Umbilical cord (tissue), 2 donors: ENCODE results near the gene ACADSB. TPM values are rescaled to one million over a fixed set of nuclear protein-coding genes. Genes with fewer than 3 reads are reported as not detected.

Source experiments
- DNase-seq: peaks from one replicate; pipeline ENCODE4 v3.0.0-alpha.2; 2015; ENCODE audit warnings: low spot score
- total RNA-seq: library from RNA; depleted of rRNA; stranded (reverse); fragments of >200 nt; gene quantifications from one replicate; pipeline ENCODE4 v1.2.3, GENCODE V29; 2014; ENCODE audit warnings: low replicate concordance; ENCODE audit not compliant: insufficient read depth

The ACADSB gene
- total RNA-seq, 1 donor from 2014 or later = 10.6 TPM

- DNase-seq = no peak
Measured at GRCh38 chr10:123038782-123039631, 30.2 kb downstream of the ACADSB start.

DNA sequence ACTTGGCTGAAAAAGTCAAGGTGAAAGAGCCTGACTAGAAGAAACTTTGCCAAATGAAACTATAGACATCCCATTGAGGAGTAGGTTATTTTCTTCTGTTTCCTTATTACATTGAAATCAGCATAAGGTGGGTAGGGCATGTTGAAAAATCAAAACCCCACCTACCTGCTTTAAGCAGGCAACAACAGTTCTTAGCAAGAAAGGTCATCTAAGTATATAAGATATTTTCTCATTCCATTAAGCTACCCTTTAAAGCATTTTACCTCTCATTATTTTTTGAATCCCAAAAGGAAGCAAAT lies 30.8 kb downstream of the ACADSB start:
- DNase-seq = no peak

DNA sequence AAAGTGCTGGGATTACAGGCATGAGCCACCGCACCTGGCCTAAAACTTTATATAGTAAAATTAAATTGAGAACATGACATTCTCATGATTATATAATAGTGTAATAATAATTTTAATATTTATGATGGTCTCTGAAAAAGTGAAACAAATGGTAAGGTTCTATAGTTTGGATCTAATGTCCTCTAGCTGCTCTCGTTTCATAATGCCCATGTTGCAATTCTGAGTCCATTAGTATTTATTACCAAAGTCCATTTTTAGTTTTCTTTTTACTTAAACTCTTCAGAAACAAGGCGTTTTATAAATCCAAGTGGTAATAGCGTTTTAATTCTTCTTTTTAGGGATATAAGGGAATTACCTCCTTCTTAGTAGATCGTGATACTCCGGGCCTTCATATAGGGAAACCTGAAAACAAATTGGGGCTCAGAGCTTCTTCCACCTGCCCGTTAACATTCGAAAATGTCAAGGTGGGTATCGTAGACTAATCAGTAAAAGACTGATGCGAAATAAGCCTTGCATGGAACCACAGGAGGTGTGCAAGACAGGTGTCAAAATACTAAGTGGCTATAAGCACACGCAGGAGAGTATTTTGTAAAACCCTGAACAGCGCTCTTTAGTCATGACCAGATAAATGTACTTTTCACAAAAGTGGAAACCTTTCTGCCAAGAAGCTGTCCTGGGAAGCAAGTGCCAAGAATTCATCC lies 34.1 kb downstream of the ACADSB start:
- DNase-seq = no peak

DNA sequence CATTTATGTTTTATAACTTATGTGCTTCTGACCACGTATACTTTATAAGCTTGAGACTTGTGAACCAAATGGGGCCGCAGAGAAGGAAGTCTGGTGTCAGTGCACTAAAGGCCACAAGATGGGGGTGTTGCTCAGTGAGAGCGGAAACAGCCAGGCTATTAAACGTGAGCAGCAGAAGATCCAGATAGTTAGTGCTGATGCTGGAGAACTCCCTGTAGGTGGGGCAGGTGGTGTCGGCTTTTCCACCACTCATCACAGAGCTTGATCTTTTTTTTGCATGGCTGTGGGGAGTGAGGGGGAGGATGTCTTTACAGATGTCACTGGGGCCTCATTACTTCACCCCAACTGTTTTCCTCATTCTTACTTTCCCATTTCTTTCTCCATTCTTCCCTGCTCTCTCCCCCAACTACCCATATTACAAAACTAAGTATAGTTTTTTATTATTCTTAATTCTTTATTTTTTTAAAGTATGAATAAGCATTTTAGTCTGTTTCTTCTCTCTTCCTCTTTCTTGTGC lies 34.7 kb downstream of the ACADSB start:
- peak; percentile 63 for DNase-seq

DNA sequence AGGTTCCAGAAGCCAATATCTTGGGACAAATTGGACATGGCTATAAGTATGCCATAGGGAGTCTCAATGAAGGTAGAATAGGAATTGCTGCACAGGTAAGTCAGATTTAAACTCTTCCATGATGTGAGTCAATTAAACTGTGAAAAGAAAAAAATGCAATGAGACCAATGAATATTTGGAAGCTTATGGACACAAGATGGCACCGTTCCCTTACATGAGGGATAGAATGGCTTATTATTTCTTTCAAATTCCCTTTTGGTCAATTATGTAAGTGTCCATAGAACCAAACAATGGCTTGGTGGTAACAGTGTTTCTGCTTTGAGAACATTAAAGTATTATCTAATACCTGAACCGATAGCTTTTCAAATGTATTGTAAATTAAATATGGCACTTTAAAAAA lies 35.6 kb downstream of the ACADSB start:
- peak; percentile 2 for DNase-seq

DNA sequence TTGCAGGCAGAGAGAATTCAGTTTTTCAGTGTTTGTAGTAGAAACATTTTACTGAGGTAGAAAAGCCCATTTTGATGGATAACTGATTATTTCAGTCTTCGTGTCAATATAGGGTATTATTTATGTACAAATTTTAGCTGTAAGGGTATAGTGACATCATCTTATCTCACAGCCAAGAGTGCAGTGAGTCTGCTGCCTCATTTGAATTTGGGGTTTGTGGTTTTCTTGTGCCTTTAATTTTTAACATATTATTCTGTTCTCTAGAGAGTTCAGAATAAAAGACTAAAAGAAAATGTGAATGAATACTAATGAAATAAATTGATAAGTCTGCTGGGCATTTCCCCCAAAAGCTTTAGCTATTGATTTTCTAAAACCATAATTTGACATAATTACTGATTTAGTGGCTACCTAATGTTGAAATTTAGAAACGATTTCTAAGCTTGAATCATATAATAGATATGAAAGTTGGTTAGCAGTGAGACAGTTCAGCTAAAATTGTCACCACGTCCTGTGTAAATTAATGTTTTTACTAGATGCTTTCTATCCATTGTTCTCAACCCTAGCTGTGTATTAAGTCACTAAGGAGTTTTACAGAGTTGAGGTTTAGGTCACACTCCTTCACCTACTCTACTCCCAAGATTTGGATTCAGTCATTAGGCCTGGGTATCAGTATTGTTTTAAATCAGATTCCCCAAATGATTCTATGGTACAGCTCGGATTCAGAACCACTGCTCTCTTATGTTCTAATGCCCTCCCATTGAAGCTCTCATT lies 37.3 kb downstream of the ACADSB start:
- no peak for DNase-seq

GRCh38 chr10:123057968-123058367 lies 49.2 kb downstream of the ACADSB start:
- DNase-seq = no peak

DNA sequence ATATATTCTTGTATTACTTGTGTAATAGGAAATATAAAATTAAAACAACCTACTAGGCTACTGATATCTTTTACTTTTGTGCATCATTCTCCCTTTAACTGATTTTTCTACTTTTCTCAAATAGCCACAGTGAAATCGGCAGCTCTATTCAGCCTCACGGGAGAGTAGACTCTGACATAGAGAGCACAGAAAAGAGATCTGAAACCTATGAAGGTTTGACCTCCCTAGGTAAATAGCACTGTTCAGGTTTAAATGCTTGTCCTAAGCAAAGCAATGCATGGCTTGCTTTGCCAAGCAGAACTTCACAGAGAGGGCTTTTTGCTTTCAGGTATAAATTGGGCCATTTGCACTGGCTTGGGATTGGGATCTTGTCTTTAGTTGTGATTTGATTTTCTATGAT lies 53.1 kb downstream of the ACADSB start:
- no peak for DNase-seq

- no peak for DNase-seq
Measured at GRCh38 chr10:123062726-123063125, 53.9 kb downstream of the ACADSB start.

- DNase-seq = no peak
Measured at GRCh38 chr10:123068087-123068853, 59.5 kb downstream of the ACADSB start.

DNA sequence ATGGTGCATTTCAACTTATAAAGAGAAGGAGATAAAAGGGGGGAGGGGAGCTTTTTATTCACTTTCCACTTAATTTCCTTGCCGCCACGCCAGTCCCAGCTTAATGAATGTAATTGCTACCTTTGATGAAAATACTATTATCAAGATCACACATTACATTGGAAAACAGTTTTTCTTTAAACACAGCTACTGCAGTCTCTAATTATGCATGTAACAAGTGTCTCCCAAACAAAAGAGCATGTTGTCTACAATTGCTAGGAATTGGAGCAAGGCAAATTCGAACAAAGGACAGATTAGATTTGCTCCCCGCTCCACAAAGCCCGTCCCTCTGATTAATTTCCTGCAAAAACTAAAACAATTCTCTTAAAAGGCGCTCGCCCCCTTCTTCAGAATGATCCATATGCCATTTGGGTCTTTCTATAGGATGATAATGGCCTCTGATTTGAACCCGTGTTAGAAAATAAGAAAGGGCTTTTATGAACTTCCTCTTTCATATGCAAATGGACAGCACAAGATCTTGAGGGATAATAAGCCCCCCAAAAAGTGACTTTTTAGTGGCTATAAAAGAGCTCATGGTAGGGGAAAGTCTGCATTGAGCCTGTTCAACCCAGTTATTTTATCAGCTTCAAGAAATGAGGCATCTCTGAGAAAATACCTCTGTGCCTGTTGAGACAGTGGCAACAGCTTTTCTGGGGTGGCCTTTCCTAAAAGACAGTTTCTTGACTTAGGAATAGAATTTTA lies 60.6 kb downstream of the ACADSB start:
- no peak for DNase-seq

DNA sequence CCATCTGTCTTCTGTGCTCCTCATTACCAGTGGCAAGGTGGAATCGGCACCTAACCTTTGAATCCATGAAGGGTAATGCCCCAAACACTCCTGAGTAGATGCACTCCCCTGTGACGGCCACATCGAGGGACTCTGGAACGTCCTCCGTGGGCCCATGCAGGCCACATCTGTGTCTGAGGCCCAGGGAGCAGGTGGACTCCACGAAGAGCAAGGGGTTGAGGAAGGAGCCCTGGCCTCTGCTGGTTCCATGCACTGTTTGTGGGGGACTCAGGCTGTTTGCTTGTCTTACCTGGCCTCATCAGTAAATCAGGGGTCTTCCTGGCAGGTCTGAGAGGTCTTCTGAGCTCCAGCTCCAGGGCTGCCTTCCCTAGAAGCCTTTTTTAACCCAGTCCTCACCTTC lies 64.4 kb downstream of the ACADSB start:
- no peak for DNase-seq

DNA sequence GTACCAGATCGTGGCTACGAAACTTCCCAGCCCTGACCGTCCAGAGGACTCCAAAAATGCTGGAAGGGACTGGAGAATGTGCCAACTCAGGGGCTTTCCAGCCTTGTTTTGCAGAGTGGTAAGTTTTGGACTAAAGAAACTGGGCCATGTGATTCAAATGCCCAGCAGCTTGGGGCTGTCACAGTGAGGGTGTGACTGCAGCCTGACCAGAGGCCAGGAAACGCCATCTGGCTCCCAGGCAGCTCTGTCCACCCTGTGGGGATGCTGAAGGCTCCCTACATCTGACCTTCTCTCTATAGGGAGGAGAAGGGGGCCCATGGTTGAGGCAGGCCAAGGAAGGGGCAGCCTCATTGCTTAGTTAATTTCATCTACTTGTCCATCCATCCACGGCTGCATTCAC lies 65.4 kb downstream of the ACADSB start:
- no peak for DNase-seq

GRCh38 chr10:123081896-123082295 lies 73.1 kb downstream of the ACADSB start:
- no peak for DNase-seq

DNA sequence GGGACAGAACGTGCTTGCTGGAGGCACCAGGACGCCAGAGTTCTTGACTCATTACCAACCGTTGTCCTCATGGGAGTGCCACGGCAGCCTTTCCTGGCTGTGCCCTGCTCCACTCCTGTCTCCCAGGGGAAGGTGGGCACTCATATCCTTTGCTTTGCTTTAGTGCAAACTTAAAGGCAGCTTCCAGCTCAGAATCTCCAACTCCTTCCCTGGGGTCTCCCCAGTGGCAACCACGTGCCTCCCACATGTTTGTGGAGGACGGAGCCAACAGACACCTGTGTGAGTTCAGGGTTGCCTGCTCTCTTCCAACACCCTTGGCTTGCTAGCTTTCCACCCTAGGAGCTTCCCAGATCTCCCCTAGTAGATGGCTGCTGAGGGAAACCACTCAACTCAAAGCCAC lies 75.0 kb downstream of the ACADSB start:
- no peak for DNase-seq

DNA sequence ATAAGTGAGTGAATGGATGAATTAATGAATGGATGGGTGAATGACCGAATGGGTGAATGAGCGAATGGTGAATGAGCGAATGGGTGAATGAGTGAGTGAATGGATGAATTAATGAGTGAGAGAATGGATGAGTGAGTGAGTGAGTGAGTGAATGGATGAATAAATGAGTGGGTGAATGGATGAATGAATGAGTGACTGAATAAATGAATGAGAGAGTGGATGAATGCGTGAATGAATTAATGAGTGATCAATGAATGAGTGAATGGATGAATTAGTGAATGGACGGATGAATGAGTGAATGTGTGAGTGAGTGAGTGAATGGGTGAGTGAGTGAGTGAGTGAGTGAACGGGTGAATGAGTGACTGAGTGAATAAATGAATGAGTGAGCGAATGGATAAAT lies 77.5 kb downstream of the ACADSB start:
- no peak for DNase-seq

- no peak for DNase-seq
Measured at GRCh38 chr10:123087348-123087747, 78.5 kb downstream of the ACADSB start.

- no peak for DNase-seq
Measured at GRCh38 chr10:123087786-123088185, 79.0 kb downstream of the ACADSB start.

GRCh38 chr10:123092635-123093414 lies 84.0 kb downstream of the ACADSB start:
- no peak for DNase-seq

DNA sequence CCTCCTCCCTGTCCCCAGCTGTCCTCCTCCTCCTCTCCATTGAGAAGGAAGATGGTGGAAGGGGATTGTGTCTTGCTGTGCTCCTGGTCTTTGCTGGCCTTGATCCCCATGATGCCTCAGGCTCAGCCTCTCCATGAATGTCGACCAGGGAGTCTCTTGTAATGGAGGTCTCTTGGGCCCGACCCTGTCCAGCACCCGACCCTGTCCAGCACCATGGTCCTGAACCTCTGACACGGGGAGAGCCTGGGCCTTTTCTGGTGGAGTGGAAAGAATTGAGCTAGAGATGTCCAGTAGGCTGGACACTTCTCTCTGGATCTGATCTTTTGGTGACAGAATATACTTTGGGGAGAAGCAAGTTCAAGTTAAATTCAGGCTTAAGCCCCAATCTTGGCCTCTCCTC lies 84.7 kb downstream of the ACADSB start:
- no peak for DNase-seq
